HEK293 (cell line): ENCODE results near the gene TXNL1.

Experiments used
- CTCF ChIP-seq: fragments of 450-650 bp; formaldehyde crosslinking; IDR thresholded peaks from 2 replicates; pipeline ENCODE4 v1.5.1; 2016; ENCODE audit warnings: missing biosample characterization, missing genetic modification characterization
- GLI2 ChIP-seq: fragments of 450-650 bp; formaldehyde crosslinking; IDR thresholded peaks from 2 replicates; pipeline ENCODE4; 2017; ENCODE audit warnings: missing biosample characterization, missing genetic modification characterization, low read depth, borderline replicate concordance
- TSHZ1 ChIP-seq: fragments of 450-650 bp; formaldehyde crosslinking; IDR thresholded peaks from 2 replicates; pipeline ENCODE4 v1.5.1; 2016; ENCODE audit warnings: missing biosample characterization, missing genetic modification characterization, borderline replicate concordance
- ZBTB10 ChIP-seq: fragments of 450-650 bp; formaldehyde crosslinking; IDR thresholded peaks from 2 replicates; pipeline ENCODE4 v1.5.1; 2016; ENCODE audit warnings: missing biosample characterization, missing genetic modification characterization
- ZBTB7A ChIP-seq: fragments of 450-650 bp; formaldehyde crosslinking; IDR thresholded peaks from 2 replicates; pipeline ENCODE4 v1.5.1; 2016; ENCODE audit warnings: low read depth, missing biosample characterization, missing genetic modification characterization
- ZEB2 ChIP-seq: fragments of 450-650 bp; formaldehyde crosslinking; IDR thresholded peaks from 2 replicates; pipeline ENCODE4 v1.5.1; 2016; ENCODE audit warnings: missing biosample characterization, missing genetic modification characterization
- ZFP69B ChIP-seq: fragments of 450-650 bp; formaldehyde crosslinking; IDR thresholded peaks from 2 replicates; pipeline ENCODE4 v1.5.1; 2016; ENCODE audit warnings: missing biosample characterization, missing genetic modification characterization
- ZNF112 ChIP-seq: fragments of 450-650 bp; formaldehyde crosslinking; IDR thresholded peaks from 2 replicates; pipeline ENCODE4 v1.5.0; 2017; ENCODE audit warnings: missing biosample characterization, missing genetic modification characterization
- ZNF248 ChIP-seq: fragments of 450-650 bp; formaldehyde crosslinking; IDR thresholded peaks from 2 replicates; pipeline ENCODE4 v1.5.1; 2017; ENCODE audit warnings: missing biosample characterization, missing genetic modification characterization
- ZNF362 ChIP-seq: fragments of 450-650 bp; formaldehyde crosslinking; IDR thresholded peaks from 2 replicates; pipeline ENCODE4 v1.5.1; 2016; ENCODE audit warnings: missing biosample characterization, missing genetic modification characterization
- ZNF510 ChIP-seq: fragments of 450-650 bp; formaldehyde crosslinking; IDR thresholded peaks from 2 replicates; pipeline ENCODE4 v1.5.1; 2018; ENCODE audit warnings: mild to moderate bottlenecking, missing genetic modification characterization, missing biosample characterization; ENCODE audit not compliant: insufficient replicate concordance
- ZNF561 ChIP-seq: fragments of 450-650 bp; IDR thresholded peaks from 2 replicates; pipeline ENCODE4 v1.5.1; 2018; ENCODE audit warnings: missing biosample characterization, missing genetic modification characterization, borderline replicate concordance
- ZNF585B ChIP-seq: fragments of 450-650 bp; formaldehyde crosslinking; IDR thresholded peaks from 2 replicates; pipeline ENCODE4 v1.5.1; 2016; ENCODE audit warnings: missing biosample characterization, missing genetic modification characterization
- ZNF610 ChIP-seq: fragments of 450-650 bp; formaldehyde crosslinking; IDR thresholded peaks from 2 replicates; pipeline ENCODE4 v1.5.1; 2016; ENCODE audit warnings: missing biosample characterization, missing genetic modification characterization, borderline replicate concordance
- ZNF670 ChIP-seq: fragments of 450-650 bp; formaldehyde crosslinking; IDR thresholded peaks from 2 replicates; pipeline ENCODE4 v1.5.1; 2016; ENCODE audit warnings: missing biosample characterization, missing genetic modification characterization, low read depth
- ZNF76 ChIP-seq: fragments of 450-650 bp; formaldehyde crosslinking; IDR thresholded peaks from 2 replicates; pipeline ENCODE4; 2016; ENCODE audit warnings: low read depth, missing biosample characterization, missing genetic modification characterization, borderline replicate concordance
- ZNF777 ChIP-seq: fragments of 450-650 bp; formaldehyde crosslinking; IDR thresholded peaks from 2 replicates; pipeline ENCODE4 v1.5.1; 2017; ENCODE audit warnings: missing biosample characterization, missing genetic modification characterization, borderline replicate concordance
- TF ChIP-seq, protein P1 (sequence below): IDR thresholded peaks from 2 replicates; pipeline ENCODE4 v1.6.1; 2011; ENCODE audit warnings: mild to moderate bottlenecking, low read depth, low read length, borderline replicate concordance
- TF ChIP-seq, protein P2 (sequence below): fragments of 450-650 bp; formaldehyde crosslinking; IDR thresholded peaks from 2 replicates; pipeline ENCODE4 v1.5.1; 2016; ENCODE audit warnings: missing biosample characterization, missing genetic modification characterization
- TF ChIP-seq, protein P3 (sequence below): fragments of 450-650 bp; formaldehyde crosslinking; IDR thresholded peaks from 2 replicates; pipeline ENCODE4; 2016; ENCODE audit warnings: missing biosample characterization, missing genetic modification characterization
- TF ChIP-seq, protein P4 (sequence below): fragments of 450-650 bp; formaldehyde crosslinking; IDR thresholded peaks from 2 replicates; pipeline ENCODE4 v1.5.1; 2016; ENCODE audit warnings: missing biosample characterization, missing genetic modification characterization

TXNL1 gene

GRCh38 chr18:56638232-56639103 is at the start of gene TXNL1 (continued):
- TF ChIP-seq, protein P1, sequence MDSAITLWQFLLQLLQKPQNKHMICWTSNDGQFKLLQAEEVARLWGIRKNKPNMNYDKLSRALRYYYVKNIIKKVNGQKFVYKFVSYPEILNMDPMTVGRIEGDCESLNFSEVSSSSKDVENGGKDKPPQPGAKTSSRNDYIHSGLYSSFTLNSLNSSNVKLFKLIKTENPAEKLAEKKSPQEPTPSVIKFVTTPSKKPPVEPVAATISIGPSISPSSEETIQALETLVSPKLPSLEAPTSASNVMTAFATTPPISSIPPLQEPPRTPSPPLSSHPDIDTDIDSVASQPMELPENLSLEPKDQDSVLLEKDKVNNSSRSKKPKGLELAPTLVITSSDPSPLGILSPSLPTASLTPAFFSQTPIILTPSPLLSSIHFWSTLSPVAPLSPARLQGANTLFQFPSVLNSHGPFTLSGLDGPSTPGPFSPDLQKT: no peak
- TF ChIP-seq ZNF248 (no peak), ZNF585B (tag by site-specific recombination) (no peak), ZNF777 (peak; percentile 68; the same call in 1 of the 2 replicates), ZNF76 (peak; percentile 94), ZBTB10 (tag by site-specific recombination) (0 out of 2 replicates have a peak, but pooled peaks have one; percentile 50), TSHZ1 (tag by site-specific recombination) (no peak), ZNF112 (tag by site-specific recombination) (no peak), ZNF510 (no peak), ZNF362 (tag by site-specific recombination) (no peak), ZNF610 (peak; percentile 85), ZNF670 (tag by site-specific recombination) (no peak), GLI2 (tag by site-specific recombination) (no peak), ZNF561 (tag by site-specific recombination) (no peak), ZEB2 (tag by site-specific recombination) (no peak; the same call in 1 of the 2 replicates), ZBTB7A (tag by site-specific recombination) (no peak), ZFP69B (no peak), CTCF (tag by site-specific recombination) (no peak)
- TF ChIP-seq, protein P2, sequence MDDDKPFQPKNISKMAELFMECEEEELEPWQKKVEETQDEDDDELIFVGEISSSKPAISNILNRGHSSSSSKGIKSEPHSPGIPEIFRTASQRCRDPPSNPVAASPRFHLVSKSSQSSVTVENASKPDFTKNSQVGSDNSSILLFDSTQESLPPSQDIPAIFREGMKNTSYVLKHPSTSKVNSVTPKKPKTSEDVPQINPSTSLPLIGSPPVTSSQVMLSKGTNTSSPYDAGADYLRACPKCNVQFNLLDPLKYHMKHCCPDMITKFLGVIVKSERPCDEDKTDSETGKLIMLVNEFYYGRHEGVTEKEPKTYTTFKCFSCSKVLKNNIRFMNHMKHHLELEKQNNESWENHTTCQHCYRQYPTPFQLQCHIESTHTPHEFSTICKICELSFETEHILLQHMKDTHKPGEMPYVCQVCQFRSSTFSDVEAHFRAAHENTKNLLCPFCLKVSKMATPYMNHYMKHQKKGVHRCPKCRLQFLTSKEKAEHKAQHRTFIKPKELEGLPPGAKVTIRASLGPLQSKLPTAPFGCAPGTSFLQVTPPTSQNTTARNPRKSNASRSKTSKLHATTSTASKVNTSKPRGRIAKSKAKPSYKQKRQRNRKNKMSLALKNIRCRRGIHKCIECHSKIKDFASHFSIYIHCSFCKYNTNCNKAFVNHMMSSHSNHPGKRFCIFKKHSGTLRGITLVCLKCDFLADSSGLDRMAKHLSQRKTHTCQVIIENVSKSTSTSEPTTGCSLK (tag by site-specific recombination): no peak
- TF ChIP-seq, protein P3, sequence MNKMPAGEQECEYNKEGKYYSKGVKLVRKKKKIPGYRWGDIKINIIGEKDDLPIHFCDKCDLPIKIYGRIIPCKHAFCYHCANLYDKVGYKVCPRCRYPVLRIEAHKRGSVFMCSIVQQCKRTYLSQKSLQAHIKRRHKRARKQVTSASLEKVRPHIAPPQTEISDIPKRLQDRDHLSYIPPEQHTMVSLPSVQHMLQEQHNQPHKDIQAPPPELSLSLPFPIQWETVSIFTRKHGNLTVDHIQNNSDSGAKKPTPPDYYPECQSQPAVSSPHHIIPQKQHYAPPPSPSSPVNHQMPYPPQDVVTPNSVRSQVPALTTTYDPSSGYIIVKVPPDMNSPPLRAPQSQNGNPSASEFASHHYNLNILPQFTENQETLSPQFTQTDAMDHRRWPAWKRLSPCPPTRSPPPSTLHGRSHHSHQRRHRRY (tag by site-specific recombination): no peak
- TF ChIP-seq, protein P4, sequence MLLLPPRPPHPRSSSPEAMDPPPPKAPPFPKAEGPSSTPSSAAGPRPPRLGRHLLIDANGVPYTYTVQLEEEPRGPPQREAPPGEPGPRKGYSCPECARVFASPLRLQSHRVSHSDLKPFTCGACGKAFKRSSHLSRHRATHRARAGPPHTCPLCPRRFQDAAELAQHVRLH: no peak
